K562 (cell line): ENCODE measurements around the gene EGFR. TPM values are rescaled to one million over a fixed set of nuclear protein-coding genes. Genes with fewer than 3 reads are reported as not detected.

Experiments used
- ATAC-seq: fragments of 200-7000 bp; cut with Tn5 transposase; 3 replicates; pipeline ENCODE4 v1.9.1; 2020; ENCODE audit warnings: moderate library complexity
- BruUV-seq: library from RNA; stranded (reverse); fragments of 400-500 nt; replicated peaks from 2 replicates; lab custom pipeline; 2021; lab: Mats Ljungman, UMichigan
- CTCF ChIA-PET: fragments of 300-600 bp; formaldehyde crosslinking; extraction: SDS; loops from one replicate; lab custom pipeline; 2021; ENCODE audit warnings: low intra/inter-chr PET ratio; lab: Yijun Ruan, JAX
- POLR2A ChIA-PET: fragments of 300-600, 350-650 bp; sonication (Branson Sonifier 250); formaldehyde crosslinking; extraction: SDS; loops from one replicate; lab custom pipeline; 2021; ENCODE audit warnings: antibody characterized with exemption, inconsistent platforms; lab: Yijun Ruan, JAX
- DNase-seq, 4 experiments: peaks; one replicate each; pipeline versions ENCODE4 v3.0.0 to v3.0.0-alpha.2; 2011 to 2018; ENCODE audit warnings: low spot score in 3 of 4, mixed read lengths in 3 of 4; ENCODE audit errors: extremely low read depth in 1 of 4
- FAIRE-seq: peaks from 2 replicates; lab custom pipeline; 2011; peaks lifted over from hg19 to GRCh38; lab: Jason Lieb, UNC
- H2AFZ ChIP-seq: 2 replicates; pipeline ENCODE4 v1.6.0; 2011; ENCODE audit warnings: low read depth, low read length, control low read depth, inconsistent platforms
- H3K27ac ChIP-seq: fragments of 200-600 bp; 3 replicates; pipeline ENCODE4 v1.8.0; 2011; ENCODE audit warnings: low read depth, mild to moderate bottlenecking, control low read depth, inconsistent platforms, low read length, moderate library complexity, mixed read lengths; ENCODE audit errors: extremely low read depth
- H3K27me3 ChIP-seq, 2 experiments: fragments of 300-600 bp in 1 of 2; 2 replicates in 1 of 2; 3 replicates in 1 of 2; pipeline versions ENCODE4 v1.6.0 to v1.8.0; 2011; ENCODE audit warnings: inconsistent platforms in 2 of 2, low read length in 2 of 2, mild to moderate bottlenecking in 1 of 2, mixed read lengths in 1 of 2, moderate library complexity in 1 of 2; ENCODE audit not compliant: control insufficient read depth in 2 of 2, insufficient read depth in 2 of 2
- H3K36me3 ChIP-seq: fragments of 300-600 bp; 3 replicates; pipeline ENCODE4 v1.8.0; 2011; ENCODE audit warnings: mild to moderate bottlenecking, low read length, inconsistent platforms; ENCODE audit not compliant: control insufficient read depth, insufficient read depth
- H3K4me1 ChIP-seq, 2 experiments: fragments of 200-600 bp in 1 of 2; replicated peaks in 1 of 2; 2 replicates in 1 of 2; 3 replicates in 1 of 2; pipeline versions ENCODE4 v1.5.1 to v1.8.0; 2011; ENCODE audit warnings: inconsistent platforms in 2 of 2, low read length in 2 of 2, mild to moderate bottlenecking in 1 of 2, mixed read lengths in 1 of 2, moderate library complexity in 1 of 2; ENCODE audit not compliant: control insufficient read depth in 2 of 2, insufficient read depth in 2 of 2
- H3K4me2 ChIP-seq: 2 replicates; pipeline ENCODE4 v1.6.1; 2011; ENCODE audit warnings: low read length, control low read depth, inconsistent platforms, mixed read lengths; ENCODE audit not compliant: insufficient read depth
- H3K4me3 ChIP-seq: fragments of 200-600 bp; sonication (generic), shearing (Covaris generic); 2 replicates; pipeline ENCODE4 v1.5.1; 2016; ENCODE audit warnings: control low read depth, inconsistent platforms
- H3K79me2 ChIP-seq: fragments of 200-600 bp; 3 replicates; pipeline ENCODE4 v1.8.0; 2011; ENCODE audit warnings: low read length, inconsistent platforms; ENCODE audit not compliant: control insufficient read depth, insufficient read depth
- H3K9ac ChIP-seq, 2 experiments: 2 replicates each; pipeline versions ENCODE4 v1.6.0 to v1.6.1; 2011; ENCODE audit warnings: low read depth in 2 of 2, low read length in 2 of 2, control low read depth in 1 of 2, inconsistent platforms in 1 of 2, mild to moderate bottlenecking in 1 of 2, mixed read lengths in 1 of 2; ENCODE audit not compliant: insufficient read depth in 1 of 2
- H3K9me1 ChIP-seq: one replicate; pipeline ENCODE4 v1.6.0; 2011; ENCODE audit warnings: inconsistent platforms, mild to moderate bottlenecking, low read length, moderate library complexity; ENCODE audit not compliant: control insufficient read depth, insufficient read depth
- H3K9me3 ChIP-seq: replicated peaks from 2 replicates; pipeline ENCODE4 v1.5.1; 2011; ENCODE audit warnings: low read depth, low read length, inconsistent platforms; ENCODE audit not compliant: control insufficient read depth, insufficient read depth
- H4K20me1 ChIP-seq: replicated peaks from 2 replicates; pipeline ENCODE4 v1.6.1; 2011; ENCODE audit warnings: low read length, inconsistent platforms, mixed read lengths; ENCODE audit not compliant: control insufficient read depth, insufficient read depth
- CC2D1A ChIP-seq: fragments of 450-650 bp; IDR thresholded peaks from 2 replicates; pipeline ENCODE4 v1.6.1; 2017; ENCODE audit warnings: mild to moderate bottlenecking
- ESRRB ChIP-seq: fragments of 250-450 bp; sonication (Bioruptor Pico); IDR thresholded peaks from 2 replicates; pipeline ENCODE4 v1.5.0; 2020; ENCODE audit warnings: mild to moderate bottlenecking, moderate library complexity, borderline replicate concordance
- RBM15 ChIP-seq: fragments of 200-400 bp; formaldehyde crosslinking; IDR thresholded peaks from 2 replicates; pipeline ENCODE4 v1.6.1; 2018; ENCODE audit warnings: mild to moderate bottlenecking, low read length, moderate library complexity; ENCODE audit not compliant: insufficient read depth
- RUNX1 ChIP-seq: sonication (generic); IDR thresholded peaks from 2 replicates; pipeline ENCODE4 v1.6.1; 2016; ENCODE audit warnings: antibody characterized with exemption, low read depth
- TOE1 ChIP-seq, 2 experiments: fragments of 450-650 bp in 1 of 2; sonication (generic) in 1 of 2; formaldehyde crosslinking in 1 of 2; IDR thresholded peaks; 2 replicates each; pipeline versions ENCODE4 v1.7.1 to v1.8.0; 2016 to 2022; ENCODE audit warnings: borderline replicate concordance in 2 of 2, mild to moderate bottlenecking in 2 of 2, antibody characterized with exemption in 1 of 2, inconsistent platforms in 1 of 2, low read depth in 1 of 2, missing genetic modification reagents in 1 of 2, moderate library complexity in 1 of 2
- TSC22D4 ChIP-seq: fragments of 450-650 bp; IDR thresholded peaks from 2 replicates; pipeline ENCODE4 v1.6.1; 2016; ENCODE audit warnings: missing genetic modification characterization, missing biosample characterization, control low read depth
- ZNF445 ChIP-seq: fragments of 250-450 bp; sonication (Bioruptor Pico); IDR thresholded peaks from 2 replicates; pipeline ENCODE4 v1.4.0; 2020; ENCODE audit warnings: low read depth, mild to moderate bottlenecking, moderate library complexity
- ZSCAN29 ChIP-seq: fragments of 450-650 bp; IDR thresholded peaks from 2 replicates; pipeline ENCODE4 v1.6.1; 2017
- WGBS: fragments of 100-300 bp; shearing (Covaris generic); methylation state at CpG from one replicate; pipeline ENCODE4 v1.1.6; 2016; ENCODE audit warnings: low coverage, mixed read lengths; ENCODE audit not compliant: insufficient coverage; ENCODE audit errors: missing lambda C conversion rate; 5-methylcytosine and 5-hydroxymethylcytosine counted together
- in situ Hi-C: fragments of 300-500 bp; cut with MboI; formaldehyde crosslinking; loops from 4 replicates; pipeline ENCODE4 v1.15.0; 2018; ENCODE audit warnings: inconsistent platforms, mixed read lengths
- intact Hi-C: fragments of 100-400 bp; cut with micrococcal nuclease; formaldehyde crosslinking; loops from 2 replicates; pipeline ENCODE4 v1.14.2; 2022
- polyA plus RNA-seq, 8 experiments: library from polyadenylated mRNA; depleted of rRNA in 4 of 8; stranded (reverse) in 5 of 8; unstranded in 3 of 8; fragments of >200 nt; fragmentation: Nextera tagmentation in 2 of 8; fragmentation: Illumina TruSeq in 1 of 8; extraction: Ambion mirVana in 2 of 8; extraction: Trizol in 1 of 8; gene quantifications; 2 replicates each; pipeline versions ENCODE4 v1.2.1 to v1.2.3, GENCODE V29; 2011 to 2014; ENCODE audit warnings: inconsistent platforms in 1 of 8, missing spikeins in 1 of 8
- total RNA-seq, 7 experiments: library from RNA; depleted of rRNA in 6 of 7; stranded (reverse); fragments of >200 nt in 6 of 7; fragmentation: Illumina TruSeq in 2 of 7; extraction: Trizol in 2 of 7; gene quantifications; 2 replicates each; pipeline versions ENCODE4 v1.2.1 to v1.2.3, GENCODE V29; 2011 to 2021; ENCODE audit warnings: low replicate concordance in 1 of 7

Gene EGFR
- total and polyA plus RNA-seq, 9 of the 15 experiments (the other 6 are each of a cell fraction or from before 2014, with no cell fraction given): 0.13 TPM; not detected in 8

GRCh38 chr7:55154096-55154495 lies 135.3 kb downstream of the EGFR start:
- WGBS: 2% methylated on average over 9 of the region's 10 CpGs

GRCh38 chr7:55155351-55156117 lies 136.7 kb downstream of the EGFR start:
- Histone ChIP-seq H3K27ac (no peak overlapping the region), H3K4me3 (no peak overlapping the region), H4K20me1 (no peaks in the 10 kb centered on the region; the same call in 1 of the 2 replicates), H3K9ac (no peak overlapping the region), H3K27me3 (peaks cover 23 to 57% of the 10 kb centered on the region in 2 experiments), H3K9me3 (no peaks in the 10 kb centered on the region), H3K4me2 (no peak overlapping the region), H3K4me1 (peaks cover 0 to 6% of the 10 kb centered on the region in 2 experiments; a peak in 1 of 5 replicates), H3K79me2 (no peaks in the 10 kb centered on the region), H2AFZ (no peak overlapping the region), H3K36me3 (no peaks in the 10 kb centered on the region), H3K9me1 (no peaks in the 10 kb centered on the region)
- 8% methylated on average over 24 of the region's 24 CpGs for WGBS
- no peak for ATAC-seq
- intact Hi-C loops: loop anchor here (10.0 kb wide), 1 partner anchor 59 kb away; no protein-coding TSS in a partner anchor
- no TSS peak for BruUV-seq
- no peak for DNase-seq
- in situ Hi-C loops: no loop called here
- POLR2A ChIA-PET: interaction anchor here (0.6 to 0.8 kb wide), 2 partner anchors 83 to 236 kb away, joined by 3 to 4 read pairs; no protein-coding TSS in a partner anchor
- FAIRE-seq: no peak
- CTCF ChIA-PET: no interaction called here
- TF ChIP-seq RBM15 (no peak), TSC22D4 (tag) (no peak), ZNF445 (CRISPR knock-in tag) (no peak), TOE1 (IDR thresholded peaks at IDR 0.05; ENCODE audit: borderline replicate concordance) (no peak), TOE1 (CRISPR knock-in tag; IDR thresholded peaks at IDR 0.05; ENCODE audit: borderline replicate concordance, low read depth) (no peak)

More at GRCh38 chr7:55154096-55154495, 135.3 kb downstream of the EGFR start:
- FAIRE-seq (no peak), ATAC-seq (no peak), DNase-seq (no peak)
- no peaks in the 10 kb centered on the region for H3K9me3 ChIP-seq
- no peaks in the 10 kb centered on the region for H3K9me1 ChIP-seq
- no peaks in the 10 kb centered on the region; the same call in 1 of the 2 replicates for H4K20me1 ChIP-seq
- in situ Hi-C loops (no loop called here), intact Hi-C loops (loop anchor here (10.0 kb wide), 1 partner anchor 61 kb away; no protein-coding TSS in a partner anchor)
- no peak overlapping the region for H3K27ac ChIP-seq
- H3K4me1 ChIP-seq: peaks cover 0 to 6% of the 10 kb centered on the region in 2 experiments; a peak in 1 of 5 replicates
- H3K79me2 ChIP-seq: no peaks in the 10 kb centered on the region
- TF ChIP-seq RUNX1: no peak
- no peak for TF ChIP-seq CC2D1A
- no peak for TF ChIP-seq ESRRB (CRISPR knock-in tag)
- no peak for TF ChIP-seq ZSCAN29
- no peak overlapping the region for H3K4me3 ChIP-seq
- H2AFZ ChIP-seq: no peak overlapping the region
- POLR2A ChIA-PET: no interaction called here
- H3K36me3 ChIP-seq: no peaks in the 10 kb centered on the region
- CTCF ChIA-PET: no interaction called here
- H3K27me3 ChIP-seq: peaks cover 23 to 62% of the 10 kb centered on the region in 2 experiments
- H3K4me2 ChIP-seq: no peak overlapping the region
- no peak overlapping the region for H3K9ac ChIP-seq
- no TSS peak for BruUV-seq
